Body of pancreas (tissue), 4 donors: ENCODE measurements around the gene DYNLT5. TPM values are rescaled to one million over a fixed set of nuclear protein-coding genes. Genes with fewer than 3 reads are reported as not detected.

Experiments used
- ATAC-seq: fragments of 150-250 bp; one replicate; pipeline ENCODE4 v1.9.1; 2016
- DNase-seq, 4 donors: peaks; one replicate each; pipeline ENCODE4 v3.0.0-alpha.2; 2019
- H3K27ac ChIP-seq, 4 donors: fragments of 200-600 bp; sonication (generic); 1 replicate in 3 of 4; 2 replicates in 1 of 4; pipeline versions ENCODE4 v1.5.1 to v1.6.1; 2016 to 2019; ENCODE audit warnings: mild to moderate bottlenecking in 1 of 4, mixed read lengths in 1 of 4, moderate library complexity in 1 of 4
- H3K27me3 ChIP-seq, 2 donors: fragments of 200-600 bp; sonication (generic); one replicate each; pipeline ENCODE4 v1.6.0; 2016; ENCODE audit warnings: mild to moderate bottlenecking in 1 of 2
- H3K36me3 ChIP-seq, 2 donors: fragments of 200-600 bp; sonication (generic); replicated peaks in 1 of 2; 2 replicates each; pipeline ENCODE4 v1.5.1; 2016; ENCODE audit warnings: low read depth in 2 of 2; ENCODE audit not compliant: insufficient read depth in 1 of 2
- H3K4me1 ChIP-seq: fragments of 200-600 bp; sonication (generic); one replicate; pipeline ENCODE4 v1.6.0; 2016
- H3K4me3 ChIP-seq, 2 donors: fragments of 200-600 bp; sonication (generic); 1 replicate in 1 of 2; 2 replicates in 1 of 2; pipeline ENCODE4 v1.5.1; 2016 to 2019
- H3K9me3 ChIP-seq, 3 donors: fragments of 200-600 bp; sonication (generic); 1 replicate in 2 of 3; 2 replicates in 1 of 3; pipeline ENCODE4 v1.5.1; 2016
- POLR2A ChIP-seq, 3 donors: fragments of 450-650 bp; IDR thresholded peaks; one replicate each; pipeline ENCODE4 v1.6.1; 2016; ENCODE audit warnings: antibody characterized with exemption in 3 of 3, mild to moderate bottlenecking in 2 of 3
- WGBS, 2 donors: methylation state at CpG; one replicate each; pipeline ENCODE4 v1.1.5; 2017; 5-methylcytosine and 5-hydroxymethylcytosine counted together
- intact Hi-C: fragments of 100-400 bp; cut with DNase I; formaldehyde crosslinking; loops from one replicate; pipeline ENCODE4 v1.15.1; 2023
- total RNA-seq, 2 donors: library from RNA; depleted of rRNA; stranded (reverse); fragments of >200 nt; gene quantifications; one replicate each; pipeline ENCODE4 v1.1.0, GENCODE V29; 2016
- TF ChIP-seq, protein P1 (sequence below), 7 experiments: fragments of 450-650 bp in 4 of 7; fragments of 200-600 bp in 3 of 7; sonication (generic) in 3 of 7; IDR thresholded peaks; one replicate each; pipeline ENCODE4 v1.5.1; 2016 to 2019; ENCODE audit warnings: antibody characterized with exemption in 7 of 7

The DYNLT5 gene
- total RNA-seq, 2 donors from 2014 or later, result not detected

- DNase-seq (no peak), ATAC-seq (no peak)
- TF ChIP-seq, protein P1, sequence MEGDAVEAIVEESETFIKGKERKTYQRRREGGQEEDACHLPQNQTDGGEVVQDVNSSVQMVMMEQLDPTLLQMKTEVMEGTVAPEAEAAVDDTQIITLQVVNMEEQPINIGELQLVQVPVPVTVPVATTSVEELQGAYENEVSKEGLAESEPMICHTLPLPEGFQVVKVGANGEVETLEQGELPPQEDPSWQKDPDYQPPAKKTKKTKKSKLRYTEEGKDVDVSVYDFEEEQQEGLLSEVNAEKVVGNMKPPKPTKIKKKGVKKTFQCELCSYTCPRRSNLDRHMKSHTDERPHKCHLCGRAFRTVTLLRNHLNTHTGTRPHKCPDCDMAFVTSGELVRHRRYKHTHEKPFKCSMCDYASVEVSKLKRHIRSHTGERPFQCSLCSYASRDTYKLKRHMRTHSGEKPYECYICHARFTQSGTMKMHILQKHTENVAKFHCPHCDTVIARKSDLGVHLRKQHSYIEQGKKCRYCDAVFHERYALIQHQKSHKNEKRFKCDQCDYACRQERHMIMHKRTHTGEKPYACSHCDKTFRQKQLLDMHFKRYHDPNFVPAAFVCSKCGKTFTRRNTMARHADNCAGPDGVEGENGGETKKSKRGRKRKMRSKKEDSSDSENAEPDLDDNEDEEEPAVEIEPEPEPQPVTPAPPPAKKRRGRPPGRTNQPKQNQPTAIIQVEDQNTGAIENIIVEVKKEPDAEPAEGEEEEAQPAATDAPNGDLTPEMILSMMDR (IDR thresholded peaks at IDR 0.05), result no peak
- no peak for TF ChIP-seq POLR2A (IDR thresholded peaks at IDR 0.05)
- WGBS, 2 donors, result 58 to 73% methylated on average over 1 of the region's 1 CpG
- intact Hi-C loops, result no loop called here
- Histone ChIP-seq H3K36me3 (no peaks in the 10 kb centered on the region), H3K4me1 (no peaks in the 10 kb centered on the region), H3K4me3 (no peak overlapping the region), H3K27ac (no peak overlapping the region), H3K9me3 (no peaks in the 10 kb centered on the region), H3K27me3 (no peaks in the 10 kb centered on the region)
These were observed 57.0 kb downstream of the DYNLT5 start for GRCh38 chr1:66809245-66809644.

DNA sequence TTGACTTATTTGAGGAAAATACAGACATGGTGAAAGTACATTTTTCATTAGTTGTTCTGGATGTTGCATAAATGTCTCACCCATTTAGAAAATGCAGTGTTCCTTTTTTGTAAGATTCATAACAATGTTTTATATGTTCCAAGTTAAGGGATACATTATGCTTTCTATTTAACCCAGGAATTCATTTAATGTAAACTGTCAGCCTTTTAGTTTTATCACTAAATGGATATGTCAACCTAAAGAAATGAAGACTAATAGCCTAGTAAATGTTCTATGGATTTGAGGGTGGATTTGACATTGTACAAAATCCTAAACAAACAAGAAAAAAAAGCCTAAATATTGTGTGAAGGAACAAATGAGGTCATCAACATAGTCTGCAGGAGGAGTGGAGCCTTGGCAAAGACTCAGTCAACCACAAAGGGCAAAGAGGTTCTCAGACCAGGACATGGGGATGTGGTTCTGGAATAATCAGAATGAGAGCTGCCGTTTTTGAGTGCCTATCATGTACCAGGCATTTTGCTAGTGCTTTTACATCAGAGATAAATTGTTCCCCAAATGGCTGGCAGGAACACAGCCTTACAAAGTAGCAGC lies 57.6 kb downstream of the DYNLT5 start:
- H3K9me3 ChIP-seq, result no peaks in the 10 kb centered on the region
- 47 to 71% methylated on average over 1 of the region's 1 CpG for WGBS, 2 donors
- no peaks in the 10 kb centered on the region for H3K27me3 ChIP-seq
- ATAC-seq (no peak), DNase-seq (no peak)
- no peaks in the 10 kb centered on the region for H3K4me1 ChIP-seq
- H3K27ac ChIP-seq, result no peak overlapping the region
- H3K36me3 ChIP-seq, result no peaks in the 10 kb centered on the region
- H3K4me3 ChIP-seq, result no peak overlapping the region
- TF ChIP-seq, protein P1 (IDR thresholded peaks at IDR 0.05), result no peak
- TF ChIP-seq POLR2A (IDR thresholded peaks at IDR 0.05), result no peak
- intact Hi-C loops, result no loop called here

DNA sequence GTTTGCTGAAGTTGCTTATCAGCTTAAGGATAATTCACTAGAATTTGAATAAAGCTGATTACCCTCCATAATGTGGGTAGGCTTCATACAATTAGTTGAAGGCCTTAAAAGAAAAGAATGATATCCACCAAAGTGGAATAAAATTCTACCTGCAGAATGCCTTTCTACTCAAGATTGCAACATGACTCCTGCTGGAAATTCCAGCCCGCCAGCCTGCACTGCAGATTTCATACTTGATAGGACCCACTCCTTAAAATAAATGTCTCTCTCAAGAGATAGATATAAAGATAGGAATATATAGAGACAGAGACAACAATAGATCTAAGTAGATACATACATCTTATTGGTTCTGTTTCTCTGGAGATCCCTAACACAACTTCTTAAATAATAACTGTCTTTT lies 72.5 kb downstream of the DYNLT5 start:
- Histone ChIP-seq H3K4me3 (no peak overlapping the region), H3K9me3 (no peaks in the 10 kb centered on the region), H3K27me3 (no peaks in the 10 kb centered on the region), H3K27ac (no peak overlapping the region), H3K4me1 (no peaks in the 10 kb centered on the region), H3K36me3 (no peaks in the 10 kb centered on the region)
- no peak for DNase-seq
- 96% methylated on average over 1 of the region's 1 CpG for WGBS, 2 donors
- TF ChIP-seq, protein P1 (IDR thresholded peaks at IDR 0.05), result no peak
- TF ChIP-seq POLR2A (IDR thresholded peaks at IDR 0.05), result no peak
- intact Hi-C loops, result no loop called here
- no peak for ATAC-seq

Other genes starting within 250 kb of the DYNLT5 start
- 1 to 10 TPM in 1 of 2 donors, not detected in 1; 3.1 TPM for gene SGIP1, start 218.3 kb upstream of the DYNLT5 start, total RNA-seq
- not detected for gene INSL5, start 48.8 kb downstream of the DYNLT5 start, total RNA-seq
- gene DNAI4, start 172.4 kb downstream of the DYNLT5 start, total RNA-seq, result 1 to 10 TPM in 1 of 2 donors, under 1 TPM in 1; 0.66 to 9.1 TPM
- gene MIER1, start 172.5 kb downstream of the DYNLT5 start, total RNA-seq, result 10 to 100 TPM; 14.2 to 25.2 TPM